SK-MEL-5 (cell line): ENCODE data around the gene SLC5A9. TPM values are rescaled to one million over a fixed set of nuclear protein-coding genes. Genes with fewer than 3 reads are reported as not detected.
"Not testable (repeated sequence)": the region's sequence is repeated elsewhere in the genome, so short reads cannot be mapped to it uniquely, and the experiment has no call there.

Experiments used
- DNase-seq: peaks from one replicate; pipeline ENCODE4 v3.0.0-alpha.2; 2016; ENCODE audit warnings: low read depth, low spot score
- in situ Hi-C: cut with HindIII; loops from 2 replicates; pipeline ENCODE4 v1.10.0; 2016; ENCODE audit warnings: low sequenced_read_pairs, high pct_unique_total_duplicates, low pct_unique_long_range_greater_than_20kb
- total RNA-seq: library from RNA; depleted of rRNA; stranded (reverse); fragments of >200 nt; shearing (Covaris generic); gene quantifications from 2 replicates; pipeline ENCODE4 v1.2.3, GENCODE V29; 2014

SLC5A9 gene
- total RNA-seq, 1 experiment from 2014 or later: 0.74 TPM

- no peak for DNase-seq
- in situ Hi-C loops: no loop called here
These were observed 14.9 kb upstream of the SLC5A9 start for GRCh38 chr1:48207536-48208075.

GRCh38 chr1:48208251-48208650, 14.3 kb upstream of the SLC5A9 start:
- no peak for DNase-seq
- in situ Hi-C loops: no loop called here

- in situ Hi-C loops: no loop called here
- DNase-seq: no peak
These were observed 13.9 kb upstream of the SLC5A9 start for GRCh38 chr1:48208652-48209051.

GRCh38 chr1:48213462-48213861, 9.1 kb upstream of the SLC5A9 start:
- in situ Hi-C loops, DNase-seq: not testable (repeated sequence)

GRCh38 chr1:48214366-48214765, 8.2 kb upstream of the SLC5A9 start:
- in situ Hi-C loops: not testable (repeated sequence)

GRCh38 chr1:48214820-48215219, 7.7 kb upstream of the SLC5A9 start:
- in situ Hi-C loops: no loop called here

More at GRCh38 chr1:48214366-48214765, 8.2 kb upstream of the SLC5A9 start:
- DNase-seq: not testable (repeated sequence)

GRCh38 chr1:48215222-48215621, 7.3 kb upstream of the SLC5A9 start:
- in situ Hi-C loops: no loop called here
- DNase-seq: no peak

More at GRCh38 chr1:48214820-48215219, 7.7 kb upstream of the SLC5A9 start:
- no peak for DNase-seq

GRCh38 chr1:48215889-48216288, 6.6 kb upstream of the SLC5A9 start:
- no peak for DNase-seq
- in situ Hi-C loops: no loop called here

- in situ Hi-C loops: no loop called here
- peak; percentile 95 for DNase-seq
These were observed 6.2 kb upstream of the SLC5A9 start for GRCh38 chr1:48216313-48216712.

GRCh38 chr1:48216941-48217340, 5.6 kb upstream of the SLC5A9 start:
- peak; percentile 73 for DNase-seq
- in situ Hi-C loops: no loop called here

- in situ Hi-C loops: no loop called here
- peak; percentile 63 for DNase-seq
These were observed 4.7 kb upstream of the SLC5A9 start for GRCh38 chr1:48217856-48218255.

- in situ Hi-C loops: no loop called here
- DNase-seq: no peak
These were observed 2.7 kb upstream of the SLC5A9 start for GRCh38 chr1:48219803-48220202.

GRCh38 chr1:48221122-48221521, 1.4 kb upstream of the SLC5A9 start:
- no peak for DNase-seq
- in situ Hi-C loops: no loop called here

GRCh38 chr1:48221657-48222056, 859 bp upstream of the SLC5A9 start:
- in situ Hi-C loops: no loop called here
- DNase-seq: no peak

GRCh38 chr1:48223366-48224240, 1.1 kb downstream of the SLC5A9 start:
- DNase-seq: peak; percentile 37
- in situ Hi-C loops: no loop called here

GRCh38 chr1:48224791-48225190, 2.3 kb downstream of the SLC5A9 start:
- DNase-seq: no peak
- in situ Hi-C loops: no loop called here

GRCh38 chr1:48225579-48225978, 3.1 kb downstream of the SLC5A9 start:
- in situ Hi-C loops: no loop called here
- no peak for DNase-seq

- DNase-seq: no peak
- in situ Hi-C loops: no loop called here
These were observed 4.9 kb downstream of the SLC5A9 start for GRCh38 chr1:48227165-48228013.
